HEK293 (cell line): Measurements from ENCODE around the gene BTF3L4.

Source experiments
- BCL11A ChIP-seq: fragments of 450-650 bp; formaldehyde crosslinking; IDR thresholded peaks from 2 replicates; pipeline ENCODE4 v1.5.1; 2016; ENCODE audit warnings: low read depth, missing biosample characterization, missing genetic modification characterization
- INSM2 ChIP-seq: fragments of 450-650 bp; formaldehyde crosslinking; IDR thresholded peaks from 2 replicates; pipeline ENCODE4 v1.5.1; 2016; ENCODE audit warnings: missing biosample characterization, missing genetic modification characterization
- MZF1 ChIP-seq: fragments of 450-650 bp; formaldehyde crosslinking; IDR thresholded peaks from 2 replicates; pipeline ENCODE4 v1.5.1; 2017; ENCODE audit warnings: missing biosample characterization, missing genetic modification characterization, borderline replicate concordance
- RBAK ChIP-seq: fragments of 450-650 bp; formaldehyde crosslinking; IDR thresholded peaks from 2 replicates; pipeline ENCODE4 v1.5.1; 2016; ENCODE audit warnings: missing biosample characterization, missing genetic modification characterization
- REPIN1 ChIP-seq: fragments of 450-650 bp; formaldehyde crosslinking; IDR thresholded peaks from 2 replicates; pipeline ENCODE4 v1.5.1; 2017; ENCODE audit warnings: missing biosample characterization, missing genetic modification characterization, low read depth
- TRIM28 ChIP-seq: IDR thresholded peaks from 2 replicates; pipeline ENCODE4 v1.6.1; 2011; ENCODE audit warnings: low read length, control low read depth, borderline replicate concordance
- ZEB2 ChIP-seq: fragments of 450-650 bp; formaldehyde crosslinking; IDR thresholded peaks from 2 replicates; pipeline ENCODE4 v1.5.1; 2016; ENCODE audit warnings: missing biosample characterization, missing genetic modification characterization
- ZNF132 ChIP-seq: fragments of 450-650 bp; formaldehyde crosslinking; IDR thresholded peaks from 2 replicates; pipeline ENCODE4 v1.5.1; 2017; ENCODE audit warnings: missing biosample characterization, missing genetic modification characterization, borderline replicate concordance
- ZNF148 ChIP-seq: fragments of 450-650 bp; formaldehyde crosslinking; IDR thresholded peaks from 2 replicates; pipeline ENCODE4 v1.5.0; 2017; ENCODE audit warnings: missing biosample characterization, missing genetic modification characterization, borderline replicate concordance
- ZNF184 ChIP-seq: fragments of 450-650 bp; IDR thresholded peaks from 2 replicates; pipeline ENCODE4 v1.5.1; 2018; ENCODE audit warnings: missing biosample characterization, mild to moderate bottlenecking, missing genetic modification characterization
- ZNF274 ChIP-seq, 2 experiments: fragments of 200-500 bp in 1 of 2; fragments of 450-650 bp in 1 of 2; sonication (Bioruptor generic) in 1 of 2; formaldehyde crosslinking in 1 of 2; IDR thresholded peaks; 2 replicates each; pipeline versions ENCODE4 v1.5.1 to v1.6.1; 2014 to 2016; ENCODE audit warnings: borderline replicate concordance in 1 of 2, inconsistent platforms in 1 of 2, low read length in 1 of 2, missing biosample characterization in 1 of 2, missing genetic modification characterization in 1 of 2
- ZNF280D ChIP-seq: fragments of 450-650 bp; formaldehyde crosslinking; IDR thresholded peaks from 2 replicates; pipeline ENCODE4 v1.5.1; 2016; ENCODE audit warnings: missing biosample characterization, missing genetic modification characterization
- ZNF335 ChIP-seq: fragments of 450-650 bp; formaldehyde crosslinking; conservative IDR thresholded peaks from 2 replicates; pipeline ENCODE4 v1.5.1; 2016; ENCODE audit warnings: missing biosample characterization, missing genetic modification characterization
- ZNF366 ChIP-seq: fragments of 450-650 bp; formaldehyde crosslinking; conservative IDR thresholded peaks from 2 replicates; pipeline ENCODE4 v1.5.1; 2016; ENCODE audit warnings: missing biosample characterization, missing genetic modification characterization
- ZNF423 ChIP-seq: fragments of 450-650 bp; formaldehyde crosslinking; IDR thresholded peaks from 2 replicates; pipeline ENCODE4 v1.5.1; 2016; ENCODE audit warnings: missing biosample characterization, missing genetic modification characterization
- ZNF510 ChIP-seq: fragments of 450-650 bp; formaldehyde crosslinking; IDR thresholded peaks from 2 replicates; pipeline ENCODE4 v1.5.1; 2018; ENCODE audit warnings: mild to moderate bottlenecking, missing genetic modification characterization, missing biosample characterization; ENCODE audit not compliant: insufficient replicate concordance
- ZNF518A ChIP-seq: fragments of 450-650 bp; formaldehyde crosslinking; conservative IDR thresholded peaks from 2 replicates; pipeline ENCODE4 v1.5.1; 2016; ENCODE audit warnings: low read depth, missing biosample characterization, missing genetic modification characterization
- ZNF521 ChIP-seq: fragments of 450-650 bp; formaldehyde crosslinking; IDR thresholded peaks from 2 replicates; pipeline ENCODE4 v1.5.1; 2017; ENCODE audit warnings: missing biosample characterization, mild to moderate bottlenecking, missing genetic modification characterization
- ZNF560 ChIP-seq: fragments of 450-650 bp; formaldehyde crosslinking; IDR thresholded peaks from 2 replicates; pipeline ENCODE4 v1.5.1; 2017; ENCODE audit warnings: missing biosample characterization, missing genetic modification characterization, borderline replicate concordance
- ZNF596 ChIP-seq: fragments of 450-650 bp; IDR thresholded peaks from 2 replicates; pipeline ENCODE4 v1.5.0; 2018; ENCODE audit warnings: missing biosample characterization, mild to moderate bottlenecking, missing genetic modification characterization, moderate library complexity
- ZNF629 ChIP-seq: fragments of 450-650 bp; formaldehyde crosslinking; IDR thresholded peaks from 2 replicates; pipeline ENCODE4 v1.5.1; 2017; ENCODE audit warnings: missing biosample characterization, missing genetic modification characterization
- ZSCAN16 ChIP-seq: fragments of 450-650 bp; formaldehyde crosslinking; IDR thresholded peaks from 2 replicates; pipeline ENCODE4 v1.5.1; 2016; ENCODE audit warnings: missing biosample characterization, missing genetic modification characterization
- ZSCAN30 ChIP-seq: fragments of 450-650 bp; IDR thresholded peaks from 2 replicates; pipeline ENCODE4 v1.5.1; 2018; ENCODE audit warnings: missing biosample characterization, mild to moderate bottlenecking, missing genetic modification characterization, moderate library complexity
- ZSCAN4 ChIP-seq: fragments of 450-650 bp; formaldehyde crosslinking; IDR thresholded peaks from 2 replicates; pipeline ENCODE4 v1.5.1; 2017; ENCODE audit warnings: missing biosample characterization, missing genetic modification characterization

BTF3L4 gene

GRCh38 chr1:52033190-52034049 lies 22.7 kb upstream of the BTF3L4 start, which contains the start of gene KTI12 (continued):
- no peak for TF ChIP-seq ZSCAN4 (tag by site-specific recombination)
- peak; percentile 15; the same call in 1 of the 2 replicates for TF ChIP-seq TRIM28
- TF ChIP-seq BCL11A (tag by site-specific recombination), result no peak
- TF ChIP-seq ZNF148 (tag by site-specific recombination), result no peak
- TF ChIP-seq MZF1, result no peak
- TF ChIP-seq ZNF335 (tag by site-specific recombination), result peak; percentile 89
- peak; percentile 81; the same call in 1 of the 2 replicates for TF ChIP-seq REPIN1
- no peak for TF ChIP-seq RBAK (tag by site-specific recombination)
- no peak for TF ChIP-seq ZNF521 (tag by site-specific recombination)
- peak; percentile 88 for TF ChIP-seq ZNF629 (tag by site-specific recombination)
- no peak for TF ChIP-seq ZNF510
- TF ChIP-seq ZNF366, result no peak
- TF ChIP-seq ZNF518A (tag by site-specific recombination), result peak; percentile 88
- no peak for TF ChIP-seq ZSCAN30 (tag by site-specific recombination)
- peak; percentile 44; the same call in 1 of the 2 replicates for TF ChIP-seq INSM2
- peak; percentile 64 for TF ChIP-seq ZSCAN16 (tag by site-specific recombination)
- TF ChIP-seq ZNF274 (IDR thresholded peaks at IDR 0.05; ENCODE audit: low read length), result no peak
- no peak for TF ChIP-seq ZNF274 (tag by site-specific recombination; IDR thresholded peaks at IDR 0.05; ENCODE audit: borderline replicate concordance)
- TF ChIP-seq ZNF596 (tag by site-specific recombination), result no peak
- no peak for TF ChIP-seq ZNF132 (tag by site-specific recombination)
- 0 out of 2 replicates have a peak, but pooled peaks have one; percentile 13 for TF ChIP-seq ZEB2 (tag by site-specific recombination)
- TF ChIP-seq ZNF184 (tag by site-specific recombination), result no peak
- no peak for TF ChIP-seq ZNF560 (tag by site-specific recombination)
- TF ChIP-seq ZNF423 (tag by site-specific recombination), result no peak; the same call in 1 of the 2 replicates
- TF ChIP-seq ZNF280D, result no peak
